GM21723 (cell line): ENCODE measurements around the gene NOXRED1.
"Not testable (repeated sequence)": the region's sequence is repeated elsewhere in the genome, so short reads cannot be mapped to it uniquely, and the experiment has no call there.

Experiments used
- ATAC-seq: cut with Tn5 transposase; IDR thresholded peaks from one replicate; pipeline ENCODE4 v1.9.1; 2021; ENCODE audit warnings: mild to moderate bottlenecking, moderate library complexity; ENCODE audit not compliant: unreplicated experiment

The NOXRED1 gene

DNA sequence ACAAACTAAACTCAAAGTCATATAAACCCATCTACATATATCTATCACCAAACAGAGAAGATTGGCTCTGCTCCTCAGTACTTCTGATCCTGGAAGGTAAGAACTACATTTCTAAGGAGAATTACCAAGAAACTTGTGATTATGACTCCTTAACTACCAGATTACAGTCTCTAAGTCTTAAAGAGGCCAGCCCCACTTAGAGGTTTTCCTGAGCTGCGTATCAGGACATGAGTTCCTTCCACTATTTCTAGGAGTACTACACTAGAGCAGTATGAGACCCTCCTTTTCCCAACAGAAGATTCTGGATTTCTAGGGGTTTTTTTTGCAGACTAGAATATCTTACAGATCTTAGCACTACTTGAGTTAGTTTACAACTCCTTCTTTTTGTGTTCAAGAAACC, at the start of gene NOXRED1:
Gene NOXRED1, minus strand, starts transcription at position 101 of the 400 bp plus-strand sequence. CDS start 634 bp downstream, outside the sequence.
- no peak for ATAC-seq

GRCh38 chr14:77470224-77470870, 47.0 kb upstream of the NOXRED1 start:
- ATAC-seq = no peak

GRCh38 chr14:77469539-77469938, 46.2 kb upstream of the NOXRED1 start:
- no peak for ATAC-seq

DNA sequence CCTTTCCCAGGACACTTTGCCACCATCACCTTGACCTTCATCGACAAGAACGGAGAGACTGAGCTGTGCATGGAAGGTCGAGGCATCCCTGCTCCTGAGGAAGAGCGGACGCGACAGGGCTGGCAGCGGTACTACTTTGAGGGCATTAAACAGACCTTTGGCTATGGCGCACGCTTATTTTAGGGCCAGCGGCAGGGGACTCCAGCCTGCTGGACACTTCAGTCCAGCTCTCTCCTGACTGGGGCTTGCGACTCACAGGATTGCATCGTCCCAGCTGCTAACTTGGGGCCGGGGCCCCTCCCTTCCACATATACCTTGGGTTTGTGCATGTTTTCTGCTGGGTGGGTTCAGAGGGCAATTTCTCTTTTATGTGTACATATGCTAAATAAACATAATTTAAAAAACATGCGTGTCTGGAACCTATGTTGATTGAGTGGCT, 45.8 kb upstream of the NOXRED1 start:
- ATAC-seq = no peak

GRCh38 chr14:77467801-77468200, 44.5 kb upstream of the NOXRED1 start:
- ATAC-seq = no peak

DNA sequence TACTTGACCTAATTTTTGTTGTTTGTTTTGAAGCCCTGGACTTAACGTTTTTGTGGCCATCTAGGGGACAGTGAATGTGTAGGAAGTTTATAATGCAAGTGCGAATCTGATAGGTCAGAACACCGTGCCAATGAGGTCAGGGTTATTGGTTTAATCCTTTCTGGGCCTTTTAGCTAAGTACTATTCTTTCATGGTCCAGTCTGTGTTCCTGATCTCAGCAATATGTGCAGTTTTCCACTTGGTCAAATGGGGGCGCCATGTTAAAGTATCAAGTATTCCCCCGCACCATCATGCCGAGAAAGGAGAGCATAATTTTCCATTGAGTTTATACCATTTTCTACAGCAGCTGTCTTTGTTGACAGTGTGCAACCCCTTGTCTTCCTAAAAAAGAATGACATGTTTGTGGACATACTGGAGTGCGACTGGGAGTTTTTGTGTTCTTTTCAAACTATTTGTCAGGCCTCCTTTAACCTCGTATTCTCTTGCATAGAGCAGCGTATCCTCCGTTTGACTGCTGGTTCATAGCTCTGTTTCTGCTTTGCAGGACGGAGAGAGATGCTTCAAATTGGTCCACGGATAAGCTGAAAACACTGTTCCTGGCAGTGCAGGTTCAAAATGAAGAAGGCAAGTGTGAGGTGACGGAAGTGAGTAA, 35.9 kb upstream of the NOXRED1 start:
- no peak for ATAC-seq

- peak; percentile 21 for ATAC-seq
Observed at GRCh38 chr14:77458249-77458950, 35.1 kb upstream of the NOXRED1 start.

DNA sequence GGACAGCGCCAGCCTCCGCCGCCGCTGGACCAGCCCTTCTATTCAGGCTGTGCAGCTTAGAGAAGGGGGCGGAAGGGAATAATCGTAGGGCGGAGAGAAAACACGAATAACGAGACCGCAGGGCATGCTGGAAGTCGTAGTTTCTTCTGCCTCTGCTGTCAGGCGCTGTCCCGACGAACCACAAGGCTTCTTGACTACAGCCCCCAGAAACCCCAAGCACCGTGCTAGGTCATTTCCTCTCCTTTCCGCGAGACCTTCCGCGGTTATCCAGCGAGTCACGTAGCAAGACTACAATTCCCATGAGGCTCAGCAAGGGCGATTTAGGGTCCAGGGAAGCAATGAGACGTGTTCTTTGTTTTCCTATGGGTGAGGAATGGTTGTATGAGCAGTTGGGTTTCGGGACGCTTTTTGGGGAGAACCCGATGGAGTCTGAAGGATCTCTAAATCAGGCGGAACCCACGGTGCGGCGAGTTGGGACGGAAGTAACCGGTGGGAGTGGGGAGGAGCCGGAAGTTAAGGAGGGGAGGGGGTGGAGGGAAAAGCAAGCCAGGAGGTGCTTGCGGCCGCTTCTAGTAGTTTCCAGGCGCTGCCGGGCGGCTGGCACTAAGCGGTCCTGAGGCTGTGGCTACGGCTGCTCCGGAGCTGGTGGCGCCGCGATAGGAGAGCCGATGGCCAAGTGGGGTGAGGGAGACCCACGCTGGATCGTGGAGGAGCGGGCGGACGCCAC, 34.4 kb upstream of the NOXRED1 start, which contains the start of the genes AHSA1 and VIPAS39:
Gene AHSA1, plus strand, starts transcription at position 572 of the 727 bp plus-strand sequence. Its CDS starts 97 bp downstream, at position 669.
Gene VIPAS39, minus strand, starts transcription at position 80 of the 727 bp plus-strand sequence. CDS start 3,499 bp downstream, outside the sequence.
- ATAC-seq = peak; percentile 90

GRCh38 chr14:77457115-77457521, 33.8 kb upstream of the NOXRED1 start:
- peak; percentile 17 for ATAC-seq

- no peak for ATAC-seq
Observed at GRCh38 chr14:77455966-77456640, 32.8 kb upstream of the NOXRED1 start.

DNA sequence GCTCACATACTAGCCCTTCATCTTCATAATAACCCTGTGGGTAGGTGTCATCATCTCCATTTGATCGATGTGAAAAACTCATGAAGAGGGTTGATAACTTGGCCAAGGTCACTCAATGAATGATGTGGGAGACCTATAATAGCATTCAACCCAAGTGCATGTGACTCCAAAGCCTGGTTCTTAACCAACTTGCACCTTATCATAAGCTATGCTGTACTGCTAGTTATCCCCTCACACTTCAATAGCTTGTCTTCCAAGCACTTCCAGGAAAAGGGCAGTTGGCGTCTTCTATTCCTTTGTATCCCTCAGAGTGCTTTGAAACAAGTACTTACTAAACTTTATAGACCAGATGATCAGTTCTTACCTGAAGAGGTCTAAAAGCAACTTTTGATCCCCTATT, 18.9 kb upstream of the NOXRED1 start:
- no peak for ATAC-seq

- ATAC-seq = no peak
Observed at GRCh38 chr14:77439861-77440260, 16.5 kb upstream of the NOXRED1 start.

- no peak for ATAC-seq
Observed at GRCh38 chr14:77438596-77438995, 15.3 kb upstream of the NOXRED1 start.

DNA sequence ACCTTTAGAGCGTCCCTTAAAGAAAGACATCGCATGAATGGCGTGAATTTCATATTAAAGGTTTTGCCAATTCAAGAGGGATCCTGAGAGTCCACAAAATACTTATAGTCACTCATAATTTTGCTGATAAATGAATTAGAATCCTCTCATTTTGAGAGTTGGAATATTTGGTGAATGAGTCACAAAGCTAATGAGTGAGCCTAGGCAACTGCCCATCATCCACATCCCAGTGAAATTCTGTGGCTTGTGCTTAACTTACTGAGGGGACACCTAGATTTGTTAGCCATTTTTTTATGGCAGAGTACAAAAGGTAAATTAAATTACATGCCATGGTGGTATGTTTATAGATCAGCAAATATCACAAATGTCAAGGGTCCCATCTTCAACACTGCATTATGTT, 12.7 kb upstream of the NOXRED1 start:
- no peak for ATAC-seq

DNA sequence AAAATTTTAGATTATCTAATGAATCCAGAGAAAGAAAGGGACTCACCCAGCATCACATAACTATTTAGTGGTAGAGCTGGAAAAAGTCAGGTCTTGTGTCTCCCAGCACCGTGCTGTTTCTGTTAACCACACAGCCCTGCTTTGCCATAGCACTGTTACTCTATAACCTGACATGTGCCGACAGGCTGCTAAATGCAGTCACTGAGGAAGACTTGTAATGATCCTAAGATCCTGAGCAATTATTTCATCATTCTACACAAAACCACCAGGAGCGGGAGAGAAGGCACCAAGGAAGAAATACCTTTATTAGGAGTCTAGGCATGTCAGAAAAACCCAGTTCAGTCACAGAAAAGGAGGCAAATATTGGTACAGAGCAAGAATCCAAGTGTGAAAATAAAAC, 3.1 kb upstream of the NOXRED1 start:
- ATAC-seq = no peak

DNA sequence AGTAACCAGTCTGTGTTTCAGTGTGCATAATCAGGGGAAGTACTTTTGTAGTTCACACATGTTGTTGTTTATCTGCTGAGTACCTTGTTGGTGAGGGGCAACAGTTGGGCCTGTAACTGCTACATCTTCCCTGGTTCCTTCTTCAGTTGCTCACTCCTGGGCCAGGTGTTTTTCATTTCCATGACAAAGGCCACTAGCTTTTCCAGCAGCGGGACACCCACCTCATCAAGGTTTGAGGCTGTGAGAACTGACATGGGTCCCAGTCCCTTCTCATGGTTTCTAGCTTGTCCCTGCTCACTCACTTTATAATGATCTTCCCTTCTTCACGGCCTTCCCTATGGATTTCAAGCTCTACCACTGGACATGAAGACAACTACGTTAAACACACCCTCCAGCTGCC, 1.5 kb upstream of the NOXRED1 start:
- ATAC-seq = no peak

DNA sequence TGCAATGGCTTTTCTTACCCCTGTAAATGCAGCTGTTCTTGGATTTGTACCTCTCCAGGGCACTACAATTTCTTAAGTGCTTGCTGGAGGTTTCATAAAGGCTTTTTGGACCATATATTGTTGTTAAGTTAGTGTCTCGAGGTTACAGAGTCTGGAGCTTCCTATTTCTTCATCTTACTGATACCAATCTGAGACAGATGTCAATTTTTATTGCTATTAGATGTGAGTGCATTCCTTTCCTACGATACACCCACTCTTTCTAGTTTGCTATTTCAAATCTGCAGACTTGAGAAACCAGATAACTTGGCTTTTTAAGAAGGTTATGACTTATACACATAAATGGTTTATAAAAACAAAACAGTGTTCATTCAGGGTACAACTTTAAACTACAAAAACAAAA, 2.1 kb downstream of the NOXRED1 start:
- no peak for ATAC-seq

DNA sequence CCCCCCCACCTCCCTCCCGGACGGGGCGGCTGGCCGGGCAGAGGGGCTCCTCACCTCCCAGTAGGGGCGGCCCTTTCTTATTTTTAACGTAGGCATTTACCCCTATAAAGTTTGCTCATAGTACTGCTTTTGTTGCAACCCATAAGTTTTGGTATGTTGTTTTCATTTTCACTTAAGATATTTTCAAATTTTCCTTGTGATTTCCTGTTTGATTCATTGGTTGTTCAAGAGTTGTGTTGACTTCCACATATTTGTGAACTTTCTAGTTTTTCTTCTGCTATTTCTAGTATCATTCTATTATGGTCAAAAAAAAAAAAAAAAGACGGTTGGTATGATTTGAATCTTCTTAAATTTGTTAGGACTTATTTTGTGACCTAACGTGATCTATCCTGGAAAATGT, 6.5 kb downstream of the NOXRED1 start:
- no peak for ATAC-seq

- not testable (repeated sequence) for ATAC-seq
Observed at GRCh38 chr14:77416098-77416497, 7.2 kb downstream of the NOXRED1 start.

- not testable (repeated sequence) for ATAC-seq
Observed at GRCh38 chr14:77415403-77416030, 7.8 kb downstream of the NOXRED1 start.
